T47D (cell line): ENCODE measurements around the gene EYA2.

Experiments used
- DNase-seq, 2 experiments: peaks; one replicate each; pipeline versions ENCODE4 v3.0.0 to v3.0.0-alpha.2; 2011 to 2012; ENCODE audit warnings: low read depth in 1 of 2, low spot score in 1 of 2
- JUND ChIP-seq: IDR thresholded peaks from 2 replicates; pipeline ENCODE4 v1.6.1; 2012; ENCODE audit warnings: low read depth
- in situ Hi-C: cut with HindIII; loops from 2 replicates; pipeline ENCODE4 v1.10.0; 2016; ENCODE audit warnings: low sequenced_read_pairs, low pct_unique_long_range_greater_than_20kb

EYA2 gene

DNA sequence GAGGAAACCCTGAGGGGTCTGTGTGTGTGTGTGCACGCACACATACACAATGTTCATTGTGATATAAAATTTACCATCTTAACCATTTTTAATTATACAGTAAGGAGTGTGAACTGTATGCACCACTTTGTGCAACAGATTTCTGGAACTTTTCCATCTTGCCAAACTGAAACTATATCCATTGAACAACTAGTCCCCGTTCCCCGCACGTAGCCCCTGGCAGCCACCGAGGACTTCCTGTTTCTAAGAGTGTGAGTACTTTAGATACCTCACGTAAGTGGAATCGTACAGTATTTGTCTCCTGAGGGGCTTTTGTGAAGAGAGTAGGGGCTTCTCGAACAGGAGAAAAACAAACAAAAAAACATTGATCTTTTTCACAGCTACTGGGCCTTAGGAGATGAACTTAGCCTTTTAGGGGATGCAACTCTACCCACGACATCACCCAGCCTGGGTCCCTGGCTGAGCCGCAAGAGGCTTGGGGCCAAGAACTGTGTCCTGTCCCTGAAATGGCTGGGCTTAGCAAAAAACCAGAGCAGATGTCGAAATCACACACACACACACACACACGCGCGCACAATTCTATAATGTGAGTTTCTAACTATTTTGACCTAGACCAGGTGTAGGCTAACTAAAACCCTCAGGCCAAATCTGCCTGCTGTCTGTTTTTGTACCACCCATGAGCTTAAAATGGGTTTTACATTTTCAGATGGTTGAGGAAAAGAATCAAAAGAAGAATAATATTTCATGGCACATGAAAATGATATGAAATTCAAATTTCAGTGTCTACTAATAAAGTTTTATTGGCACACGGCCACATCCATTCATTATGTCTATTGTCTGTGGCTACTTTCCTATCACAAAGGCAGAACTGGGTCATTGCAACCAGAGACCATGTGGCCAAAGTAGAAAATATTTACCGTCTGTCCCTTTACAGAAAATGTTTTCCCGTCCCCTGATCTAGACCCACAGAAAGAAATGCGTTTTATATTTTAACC lies 144.2 kb downstream of the EYA2 start:
- in situ Hi-C loops = no loop called here
- no peak for DNase-seq
- no peak for TF ChIP-seq JUND

DNA sequence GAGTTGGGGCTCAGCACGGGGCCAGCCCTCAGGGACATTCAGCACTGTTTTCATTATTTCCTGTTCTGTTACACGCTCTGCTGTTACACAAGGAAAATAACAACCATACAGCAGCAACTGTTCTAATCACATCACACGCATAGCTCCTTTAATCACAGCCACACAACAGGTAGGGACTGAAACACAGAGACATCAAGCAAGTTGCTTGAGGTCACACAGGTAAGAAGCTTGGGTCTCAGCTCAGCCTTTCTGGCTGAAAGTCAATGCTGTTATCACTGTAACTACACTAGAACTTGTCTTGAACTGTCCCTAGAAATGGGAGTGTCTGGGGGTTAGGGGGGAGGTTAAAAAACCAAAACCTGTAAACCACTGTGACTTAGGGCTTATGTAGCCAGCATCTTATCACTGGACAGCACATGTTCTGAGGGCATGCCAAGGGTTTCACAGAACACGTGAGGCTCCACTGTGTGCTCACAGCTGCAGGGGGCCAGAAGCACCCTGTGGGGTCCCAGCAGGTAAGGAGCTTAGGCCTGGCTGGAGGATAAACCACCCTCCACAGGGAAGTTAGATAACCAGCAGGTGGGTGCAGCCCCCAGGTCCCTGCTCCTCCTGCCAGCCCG lies 146.0 kb downstream of the EYA2 start:
- in situ Hi-C loops = no loop called here
- no peak for TF ChIP-seq JUND
- no peak for DNase-seq

GRCh38 chr20:47041396-47041899 lies 146.8 kb downstream of the EYA2 start:
- in situ Hi-C loops = no loop called here
- DNase-seq = no peak
- TF ChIP-seq JUND = no peak

GRCh38 chr20:47042464-47042863 lies 147.8 kb downstream of the EYA2 start:
- DNase-seq = no peak
- TF ChIP-seq JUND = no peak
- in situ Hi-C loops = no loop called here

DNA sequence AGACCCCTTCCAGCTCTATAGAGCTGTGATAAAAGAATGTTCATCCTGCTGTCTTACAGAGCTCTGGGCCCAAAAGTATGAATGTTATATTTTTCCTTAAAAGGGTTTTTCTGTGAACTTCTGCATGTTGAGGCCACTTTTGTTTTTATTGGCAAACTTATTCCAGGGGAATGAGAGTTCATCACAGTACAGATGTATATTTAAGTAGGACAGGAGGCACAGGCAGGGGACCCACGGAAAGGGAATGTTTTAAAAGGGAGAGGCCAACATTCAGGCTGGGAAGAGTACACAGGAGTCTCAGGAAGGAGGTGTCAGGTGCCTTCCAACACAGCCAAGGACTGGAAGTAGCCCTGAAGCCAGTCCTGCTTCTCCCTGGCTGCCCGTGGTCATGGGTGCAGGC lies 148.4 kb downstream of the EYA2 start:
- in situ Hi-C loops = no loop called here
- no peak for DNase-seq
- TF ChIP-seq JUND = no peak

DNA sequence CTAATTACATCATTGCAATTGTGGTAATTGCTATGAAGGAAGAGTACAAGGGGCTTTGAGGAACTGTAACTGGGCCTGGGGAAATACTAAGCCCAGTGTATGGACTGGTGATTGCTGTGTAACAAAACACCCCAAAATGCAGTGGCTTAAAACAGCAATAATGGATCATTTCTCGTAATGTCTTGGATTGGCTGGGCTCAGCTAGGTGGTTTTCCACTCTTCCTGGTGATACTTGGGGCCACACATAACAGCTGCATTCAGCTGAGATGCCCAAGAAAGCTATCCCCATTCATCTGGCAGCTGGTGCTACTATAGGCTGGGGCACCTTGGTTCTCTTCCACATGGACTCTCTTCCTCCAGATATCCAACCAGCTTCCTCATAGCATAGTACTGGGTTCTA lies 150.3 kb downstream of the EYA2 start:
- in situ Hi-C loops = no loop called here
- DNase-seq = no peak
- no peak for TF ChIP-seq JUND

- DNase-seq = no peak
- in situ Hi-C loops = no loop called here
- no peak for TF ChIP-seq JUND
These were observed 153.4 kb downstream of the EYA2 start for GRCh38 chr20:47048054-47048453.

DNA sequence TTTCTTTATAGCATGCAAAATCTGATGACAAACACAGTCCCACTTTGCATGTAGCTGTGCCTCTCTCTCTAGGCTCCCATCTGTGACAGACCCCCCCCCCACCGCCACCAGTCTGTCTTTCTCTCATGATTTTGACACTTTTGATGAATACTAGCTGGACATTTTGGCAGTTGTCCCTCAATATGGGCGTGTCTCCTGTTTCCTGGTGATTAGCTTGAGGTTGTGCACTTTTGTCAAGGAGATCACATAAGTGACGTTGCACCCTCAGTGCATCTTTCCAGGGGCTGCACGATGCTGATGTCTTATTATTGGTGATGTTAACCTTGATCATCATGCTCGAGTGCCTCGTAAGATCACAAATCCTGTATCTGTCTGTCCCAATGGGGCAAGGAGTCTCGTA lies 155.1 kb downstream of the EYA2 start:
- DNase-seq = no peak
- no peak for TF ChIP-seq JUND
- in situ Hi-C loops = no loop called here

DNA sequence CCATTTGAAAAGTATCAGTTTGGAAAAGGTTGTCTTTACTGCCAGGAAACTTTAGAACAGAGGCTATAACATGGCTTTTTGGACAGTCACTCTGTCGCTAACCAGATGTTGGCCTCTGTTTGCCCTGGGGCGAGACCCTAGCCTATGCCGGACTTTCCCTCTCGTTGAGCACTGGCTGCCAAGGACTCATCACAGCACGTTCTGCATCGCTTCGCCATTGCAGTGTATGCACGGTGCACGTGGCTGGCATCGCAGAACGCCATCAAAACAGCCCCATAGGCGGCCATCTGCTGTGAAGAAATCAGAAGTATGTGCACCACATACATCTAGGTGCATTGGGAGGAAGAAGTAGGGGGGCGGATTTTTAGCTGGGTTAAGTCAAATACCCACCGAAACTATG lies 156.4 kb downstream of the EYA2 start:
- in situ Hi-C loops = no loop called here
- no peak for DNase-seq
- TF ChIP-seq JUND = no peak

GRCh38 chr20:47051936-47052526 lies 157.4 kb downstream of the EYA2 start:
- in situ Hi-C loops = no loop called here
- TF ChIP-seq JUND = no peak
- no peak for DNase-seq

- no peak for DNase-seq
- TF ChIP-seq JUND = no peak
- in situ Hi-C loops = no loop called here
These were observed 159.9 kb downstream of the EYA2 start for GRCh38 chr20:47054506-47054905.

DNA sequence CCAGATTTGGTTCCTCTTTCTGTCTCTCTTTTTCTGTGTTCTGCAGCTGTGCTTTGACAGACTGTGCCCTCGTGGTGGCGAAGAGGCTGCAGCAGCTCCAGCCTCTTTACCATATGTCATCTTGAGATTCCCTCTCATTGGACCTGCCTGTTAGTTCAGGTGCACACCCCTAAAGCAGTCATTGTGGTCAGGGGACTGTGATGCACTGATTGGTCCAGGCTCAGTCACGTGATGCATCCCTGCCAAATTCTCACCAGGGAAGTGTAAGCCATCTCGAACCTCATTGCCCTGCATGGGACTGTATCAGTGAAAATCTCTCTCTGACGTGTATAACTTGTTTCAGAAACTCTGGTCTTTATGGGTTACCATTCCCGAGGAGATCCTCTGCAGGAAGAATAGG lies 160.3 kb downstream of the EYA2 start:
- in situ Hi-C loops = no loop called here
- DNase-seq = no peak
- no peak for TF ChIP-seq JUND

DNA sequence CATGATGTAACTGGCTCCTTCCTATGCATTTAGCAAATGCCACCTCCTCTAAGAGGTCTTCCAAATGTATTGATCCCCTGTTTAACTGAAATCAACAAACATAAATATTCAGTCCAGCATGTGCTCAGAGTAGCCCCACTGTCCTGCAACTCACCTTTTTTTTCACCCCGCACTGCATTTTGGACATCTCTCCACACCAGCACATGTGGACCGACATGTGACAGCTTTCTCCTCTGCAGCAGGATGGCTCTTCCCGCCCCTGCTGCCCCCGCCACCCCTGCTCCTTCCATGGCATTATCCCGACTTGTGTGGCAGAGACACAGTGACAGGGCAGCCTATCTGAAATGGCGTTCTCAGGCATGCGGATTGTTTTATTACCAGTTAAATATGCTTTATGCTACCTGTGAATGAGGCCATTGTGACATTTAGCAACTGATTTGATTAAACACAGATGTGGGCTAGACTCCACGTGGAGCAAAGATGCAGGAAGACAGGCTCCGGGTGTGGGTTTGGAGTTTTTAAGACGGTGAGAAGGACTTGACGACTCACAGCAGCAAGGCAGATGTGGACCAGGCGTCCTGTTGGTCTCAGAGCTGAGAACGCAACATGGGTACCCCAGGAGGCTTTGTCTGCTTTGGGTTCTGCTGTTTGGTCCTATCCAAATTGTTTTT lies 161.2 kb downstream of the EYA2 start:
- TF ChIP-seq JUND = no peak
- in situ Hi-C loops = no loop called here
- DNase-seq = no peak
